GM12801 (cell line): ENCODE data around the gene LPGAT1.

Source experiments
- TF ChIP-seq, protein P1 (sequence below): IDR thresholded peaks from one replicate; pipeline ENCODE4 v1.5.1; 2011; ENCODE audit warnings: control low read depth; ENCODE audit not compliant: insufficient read length; ENCODE audit errors: extremely low read depth

Gene LPGAT1

DNA sequence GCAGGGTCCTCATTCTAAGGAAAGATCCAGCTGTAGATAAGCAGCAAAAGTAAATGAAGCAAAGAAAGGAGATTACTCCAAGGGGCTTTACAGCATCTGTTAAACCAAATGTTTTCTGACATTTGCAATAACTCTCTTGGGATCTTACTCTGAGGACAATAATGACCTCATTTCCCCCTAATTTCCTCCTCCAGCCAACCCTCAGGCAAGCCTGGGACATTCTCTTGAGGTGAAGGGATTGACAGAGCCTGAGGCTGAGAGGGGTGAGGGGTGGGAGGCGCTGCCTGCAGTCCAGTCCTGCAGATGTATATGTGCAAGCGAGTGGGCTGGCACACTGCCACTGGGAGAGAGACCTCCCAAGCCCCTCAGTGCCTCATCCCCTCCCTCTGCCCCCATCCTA lies 114.6 kb downstream of the LPGAT1 start:
- TF ChIP-seq, protein P1, sequence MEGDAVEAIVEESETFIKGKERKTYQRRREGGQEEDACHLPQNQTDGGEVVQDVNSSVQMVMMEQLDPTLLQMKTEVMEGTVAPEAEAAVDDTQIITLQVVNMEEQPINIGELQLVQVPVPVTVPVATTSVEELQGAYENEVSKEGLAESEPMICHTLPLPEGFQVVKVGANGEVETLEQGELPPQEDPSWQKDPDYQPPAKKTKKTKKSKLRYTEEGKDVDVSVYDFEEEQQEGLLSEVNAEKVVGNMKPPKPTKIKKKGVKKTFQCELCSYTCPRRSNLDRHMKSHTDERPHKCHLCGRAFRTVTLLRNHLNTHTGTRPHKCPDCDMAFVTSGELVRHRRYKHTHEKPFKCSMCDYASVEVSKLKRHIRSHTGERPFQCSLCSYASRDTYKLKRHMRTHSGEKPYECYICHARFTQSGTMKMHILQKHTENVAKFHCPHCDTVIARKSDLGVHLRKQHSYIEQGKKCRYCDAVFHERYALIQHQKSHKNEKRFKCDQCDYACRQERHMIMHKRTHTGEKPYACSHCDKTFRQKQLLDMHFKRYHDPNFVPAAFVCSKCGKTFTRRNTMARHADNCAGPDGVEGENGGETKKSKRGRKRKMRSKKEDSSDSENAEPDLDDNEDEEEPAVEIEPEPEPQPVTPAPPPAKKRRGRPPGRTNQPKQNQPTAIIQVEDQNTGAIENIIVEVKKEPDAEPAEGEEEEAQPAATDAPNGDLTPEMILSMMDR: no peak

DNA sequence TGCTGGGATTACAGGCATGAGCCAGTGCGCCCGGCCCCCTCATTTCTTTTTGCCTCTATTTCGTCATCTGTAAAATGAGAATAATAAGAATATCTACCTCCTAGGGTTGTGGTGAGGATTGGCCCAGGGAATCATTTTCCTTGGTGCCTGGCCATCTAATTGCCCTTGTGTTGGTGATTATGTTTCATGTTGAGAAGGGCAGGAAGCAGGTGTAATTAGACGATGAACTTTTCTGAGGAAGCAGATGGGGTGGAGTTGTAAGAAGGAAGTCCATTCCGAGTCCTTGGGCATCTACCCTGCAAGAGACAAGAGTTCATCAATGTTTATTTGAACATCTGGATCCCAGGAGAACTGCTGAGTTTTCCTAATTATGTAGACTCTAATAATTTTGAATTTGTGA lies 116.4 kb downstream of the LPGAT1 start:
- TF ChIP-seq, protein P1: no peak

DNA sequence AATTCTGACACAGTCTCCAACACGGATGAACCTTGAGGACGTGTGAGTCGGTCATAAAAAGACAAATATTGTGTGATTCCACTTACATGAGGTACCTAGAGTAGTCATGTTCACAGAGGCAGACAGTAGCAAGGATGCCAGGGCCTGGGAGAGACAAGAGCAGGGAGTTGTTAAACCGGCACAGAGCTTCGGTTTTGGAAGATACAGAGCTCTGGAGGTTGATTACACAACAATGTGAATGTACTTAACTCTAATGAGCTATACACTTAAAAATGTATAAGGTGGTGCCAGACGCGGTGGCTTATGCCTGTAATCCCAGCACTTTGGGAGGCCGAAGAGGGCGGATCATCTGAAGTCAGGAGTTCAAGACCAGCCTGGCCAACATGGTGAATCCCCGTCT lies 117.3 kb downstream of the LPGAT1 start:
- TF ChIP-seq, protein P1: no peak

DNA sequence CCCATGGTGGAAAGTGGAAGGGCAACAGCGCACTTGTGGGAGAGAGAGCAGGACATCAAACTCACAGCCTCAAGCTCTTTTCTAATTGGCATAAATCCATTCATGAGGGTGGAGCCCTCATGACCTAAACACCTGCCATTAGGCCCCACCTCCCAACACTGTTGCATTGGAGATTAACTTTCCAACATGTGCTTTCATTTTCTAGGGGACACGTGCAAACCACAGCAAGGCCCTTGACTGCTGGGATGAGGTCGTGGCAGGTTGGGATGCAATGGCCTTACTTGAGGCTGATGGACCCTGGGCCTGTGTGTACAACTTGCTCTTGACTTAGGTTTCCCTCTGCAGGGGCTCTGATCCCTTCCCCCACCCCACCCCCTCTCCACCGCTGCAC lies 119.3 kb downstream of the LPGAT1 start:
- TF ChIP-seq, protein P1: no peak

DNA sequence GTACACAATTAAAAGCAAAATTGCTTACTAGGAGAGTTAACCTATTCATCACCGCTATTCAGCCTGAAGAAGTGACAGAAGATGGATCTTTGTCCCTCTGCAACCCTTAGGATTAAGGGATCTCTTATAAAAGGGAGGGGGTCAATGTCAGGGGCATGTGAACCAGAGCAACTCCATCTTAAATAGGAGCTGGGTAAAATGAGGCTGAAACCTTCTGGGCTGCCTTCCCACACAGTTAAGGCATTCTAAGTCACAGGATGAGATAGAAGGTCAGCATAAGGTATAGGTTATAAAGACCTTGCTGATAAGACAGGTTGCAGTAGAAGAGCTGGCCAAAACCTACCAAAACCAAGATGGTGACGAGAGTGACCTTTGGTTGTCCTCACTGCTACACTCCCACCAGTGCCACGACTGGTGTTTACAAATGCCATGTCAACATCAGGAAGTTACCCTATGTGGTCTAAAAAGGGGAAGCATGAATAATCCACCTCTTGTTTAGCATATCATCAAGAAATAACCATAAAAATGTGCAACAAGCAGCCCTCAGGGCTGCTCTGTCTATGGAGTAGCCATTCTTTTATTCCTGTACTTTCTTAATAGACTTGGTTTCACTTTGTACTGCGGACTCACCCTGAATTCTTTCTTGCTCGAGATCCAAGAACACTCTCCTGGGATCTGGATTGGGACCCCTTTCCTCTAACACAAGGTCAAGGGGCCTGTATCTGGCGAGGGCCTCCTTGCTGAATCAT lies 119.8 kb downstream of the LPGAT1 start:
- TF ChIP-seq, protein P1: no peak

DNA sequence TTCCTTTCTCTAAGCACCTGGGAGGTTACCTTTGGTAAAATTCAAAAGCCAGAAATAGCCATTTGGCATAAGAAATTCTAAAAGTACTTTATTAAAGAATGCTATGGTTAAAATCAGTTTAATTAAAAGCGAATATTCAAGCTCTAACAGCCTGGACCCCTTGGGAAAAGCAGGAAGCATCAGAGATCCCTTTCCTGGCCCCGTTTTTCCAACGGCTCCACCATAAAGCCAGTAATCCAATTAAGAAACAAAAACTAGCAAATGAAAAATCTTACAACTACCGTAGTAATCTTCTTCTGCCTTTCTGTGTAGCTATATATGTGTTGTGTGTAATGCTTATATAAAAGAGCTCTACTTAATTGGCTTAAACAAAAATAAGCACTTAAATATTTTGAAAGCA lies 121.6 kb downstream of the LPGAT1 start:
- TF ChIP-seq, protein P1: no peak

DNA sequence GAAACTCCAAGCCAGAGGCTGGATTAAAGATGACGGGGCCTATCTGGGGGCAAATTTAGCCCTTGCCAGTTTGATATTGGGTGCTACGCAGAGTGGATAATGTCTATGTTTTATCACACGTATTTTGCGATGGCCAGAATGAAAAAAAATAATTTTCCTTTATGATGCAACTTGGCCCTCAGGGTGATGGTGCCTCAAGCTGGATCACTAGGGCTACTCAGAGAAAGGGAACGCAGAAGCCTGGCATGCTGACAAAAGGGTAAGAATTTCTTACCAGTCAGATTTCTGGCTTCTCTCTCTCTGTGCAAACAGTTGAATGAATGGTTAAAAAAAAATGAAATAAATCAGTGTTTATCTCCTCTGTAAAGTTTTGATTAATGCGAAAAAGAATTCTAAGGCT lies 122.6 kb downstream of the LPGAT1 start:
- TF ChIP-seq, protein P1: no peak
